ENCODE measurements around the gene CCN6.
"Not testable (repeated sequence)": the region's sequence is repeated elsewhere in the genome, so short reads cannot be mapped to it uniquely, and the experiment has no call there.

CCN6 gene

DNA sequence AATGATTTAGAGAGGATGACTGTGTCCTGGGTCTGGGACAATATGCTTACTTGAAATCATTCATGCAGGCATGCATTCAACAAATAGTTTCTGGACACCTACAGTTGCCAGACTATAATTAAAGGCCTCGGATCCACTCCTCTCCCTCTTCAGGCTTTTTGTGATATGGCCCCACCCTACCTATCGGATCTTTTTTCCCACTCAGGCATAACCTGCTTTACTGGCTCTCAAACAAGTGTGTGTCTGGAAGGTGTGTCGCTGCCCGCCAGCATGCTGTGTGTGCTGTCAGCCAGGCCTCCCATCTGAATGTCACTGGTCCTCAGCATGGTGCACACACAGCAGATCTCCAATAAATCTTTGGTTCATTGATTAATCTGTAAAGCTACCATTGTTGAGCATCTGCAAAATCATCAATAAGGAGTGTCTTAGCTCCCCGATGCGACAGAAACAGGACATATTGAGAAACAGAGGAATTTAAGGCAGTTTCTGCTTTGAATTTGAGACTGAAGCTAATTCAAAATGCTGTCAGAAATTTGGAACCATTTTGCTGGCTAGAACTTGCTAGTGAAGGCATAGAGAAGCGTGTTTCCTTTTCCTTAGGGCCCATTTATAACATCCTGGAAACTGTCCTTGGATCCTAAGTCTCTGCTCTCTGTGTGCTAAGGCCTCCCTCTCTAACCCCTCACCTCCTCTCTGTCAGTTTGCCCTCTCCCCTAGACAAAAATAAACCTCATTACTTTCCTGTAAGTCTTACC, 23.5 kb upstream of the CCN6 start:
- DNase-seq (ENCODE audit: low read depth) = no peak

DNA sequence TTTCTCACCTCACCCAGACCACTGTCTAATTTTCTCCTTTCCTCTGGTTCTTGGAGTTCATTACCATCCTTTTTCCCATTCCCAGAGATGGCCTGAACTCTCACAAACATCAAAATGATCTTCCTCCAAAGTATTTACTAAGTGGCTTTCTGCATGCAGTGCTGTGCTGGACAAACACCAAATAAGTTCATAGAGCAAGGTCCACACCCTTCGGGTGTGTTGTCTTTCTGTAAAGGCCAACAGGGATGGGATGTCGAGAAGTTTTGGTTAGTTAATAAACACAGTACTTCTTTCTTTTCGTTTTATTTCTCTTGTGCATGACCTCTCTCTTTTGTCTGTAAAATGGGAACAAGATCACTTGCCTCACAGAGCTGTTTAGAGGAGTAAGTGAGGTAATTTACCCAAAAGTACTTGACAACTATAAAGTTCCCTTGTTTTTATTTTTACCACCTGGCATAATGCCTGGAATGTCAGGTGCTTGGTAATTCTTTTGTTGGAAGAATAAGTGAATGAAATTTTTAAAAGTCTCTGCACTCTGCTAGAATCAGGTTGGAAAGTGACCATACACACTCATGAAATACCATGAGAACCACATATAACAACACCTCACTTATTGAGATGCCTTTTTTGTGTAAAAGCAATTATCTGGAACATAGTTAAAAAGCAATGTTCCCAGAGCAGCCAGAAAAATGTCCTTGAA, 22.8 kb upstream of the CCN6 start:
- DNase-seq (ENCODE audit: low read depth) = no peak

DNA sequence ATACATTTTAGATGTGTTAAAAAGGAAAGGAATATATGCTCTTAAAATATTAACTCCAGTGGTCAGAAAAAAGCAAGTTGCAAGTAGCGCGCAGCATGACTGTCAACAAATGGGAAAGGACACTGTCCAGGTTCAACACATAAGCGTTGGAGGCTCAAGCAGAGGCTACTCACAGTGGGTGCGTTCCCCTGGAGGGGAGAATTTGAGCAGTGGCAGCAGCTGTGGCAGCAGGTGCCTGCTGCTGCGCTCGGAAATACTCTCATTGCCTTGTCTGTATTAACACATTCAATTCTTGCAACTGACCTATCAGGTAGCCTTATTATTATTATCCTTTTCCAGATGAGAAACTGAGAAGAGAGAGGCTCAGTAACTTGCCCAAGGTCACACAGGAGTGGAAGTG, 21.9 kb upstream of the CCN6 start:
- DNase-seq (ENCODE audit: low read depth) = no peak

DNA sequence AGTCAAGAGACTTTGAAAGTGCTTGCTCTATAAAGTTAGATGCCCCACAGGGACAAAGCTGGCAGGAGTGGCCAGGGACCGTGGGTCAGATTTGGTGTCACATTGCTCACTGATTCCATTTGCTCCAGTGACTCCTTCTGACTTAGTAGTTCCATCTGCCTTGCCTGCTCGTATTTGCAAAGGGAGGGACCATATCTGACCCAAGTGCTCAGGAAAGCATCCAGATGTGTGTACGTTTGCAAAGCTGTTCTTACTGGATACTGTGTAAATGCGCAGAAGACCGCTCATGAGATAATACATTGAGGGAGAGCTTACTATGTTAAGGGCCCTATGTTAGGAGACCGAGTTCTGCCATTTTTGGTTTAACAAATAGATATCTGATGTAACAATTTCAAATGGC, 21.2 kb upstream of the CCN6 start:
- DNase-seq (ENCODE audit: low read depth) = no peak

DNA sequence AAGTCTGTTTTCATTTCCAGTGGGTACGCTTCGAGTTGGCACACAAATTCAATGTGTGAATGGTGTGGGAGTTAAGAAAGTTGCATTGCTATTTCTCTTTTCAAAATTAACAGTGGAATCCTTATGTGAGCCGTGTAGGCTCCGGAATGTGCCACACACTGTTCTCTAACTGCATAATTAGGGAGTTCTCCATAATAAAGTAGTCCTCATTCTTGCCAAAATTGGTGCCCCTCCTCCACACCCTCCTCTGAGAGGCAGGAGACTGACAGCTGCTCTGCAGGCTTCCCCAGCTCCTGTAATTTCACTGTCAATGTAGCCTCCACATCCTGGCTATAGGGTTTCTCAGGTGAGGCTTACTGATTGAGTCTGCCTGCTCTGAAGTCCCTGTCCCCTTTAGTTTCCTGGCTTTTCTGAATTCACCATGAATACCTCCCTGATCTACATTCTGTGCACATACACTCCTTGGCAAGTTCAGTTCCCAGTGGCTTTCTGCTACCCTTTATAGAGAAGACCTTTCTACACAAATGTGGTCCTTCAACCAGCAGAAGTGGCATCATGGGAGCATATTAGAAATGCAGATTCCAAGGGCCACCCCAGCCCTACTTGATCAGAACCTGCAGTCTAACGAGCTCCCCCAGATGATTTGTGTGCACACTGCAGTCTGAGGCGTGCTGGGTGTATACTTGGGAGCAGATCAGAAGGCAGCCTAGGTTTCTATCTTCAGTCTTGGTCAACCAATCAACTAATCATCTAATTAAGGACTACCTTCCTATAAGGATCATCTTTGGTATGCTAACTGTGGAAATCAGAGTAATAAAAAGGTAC, 19.9 kb upstream of the CCN6 start:
- no peak for DNase-seq (ENCODE audit: low read depth)

DNA sequence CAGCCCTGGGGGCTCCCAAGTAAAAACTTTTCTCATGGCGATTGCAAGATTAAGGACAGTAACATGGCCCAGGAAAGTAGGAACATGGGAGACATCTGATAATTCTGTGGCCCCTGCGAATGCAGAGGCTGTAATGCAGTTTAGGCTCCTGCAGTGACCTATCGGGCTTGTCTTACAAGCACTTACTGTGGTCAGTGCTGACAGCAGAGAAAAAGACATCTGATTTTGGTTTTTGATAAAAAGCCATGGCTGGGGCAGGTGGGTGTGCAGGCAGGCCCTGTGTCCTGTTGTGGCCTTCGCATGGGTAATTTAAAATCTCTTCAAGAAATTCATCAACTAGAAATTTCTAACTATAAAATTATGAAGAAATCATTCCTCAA, 19.3 kb upstream of the CCN6 start:
- no peak for DNase-seq (ENCODE audit: low read depth)

DNA sequence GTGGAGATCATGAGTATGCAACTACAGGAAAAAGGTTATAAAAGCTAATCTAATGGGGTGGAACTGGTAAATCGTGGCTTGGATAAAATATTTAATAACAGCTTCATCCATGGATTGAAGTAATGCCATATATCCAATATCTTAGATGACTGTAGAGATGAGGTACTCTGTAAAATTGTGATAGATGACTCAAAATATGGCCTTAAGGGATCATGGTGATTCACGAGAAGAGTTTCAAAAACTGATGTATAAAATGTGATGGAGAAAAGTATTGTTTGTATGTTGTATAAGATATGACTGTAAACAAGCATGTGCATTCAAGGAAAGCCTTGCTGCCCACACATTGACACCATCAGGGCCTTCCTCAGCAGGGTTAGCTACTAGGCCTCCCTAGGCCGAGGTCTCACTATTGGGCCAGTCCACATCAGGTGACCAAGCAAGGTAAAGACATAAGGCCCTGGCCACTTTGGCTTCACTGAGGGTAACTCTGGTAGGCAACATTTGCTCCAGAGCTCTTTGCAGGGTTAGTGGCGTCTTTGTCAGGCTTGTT, 17.7 kb upstream of the CCN6 start:
- no peak for DNase-seq (ENCODE audit: low read depth)

DNA sequence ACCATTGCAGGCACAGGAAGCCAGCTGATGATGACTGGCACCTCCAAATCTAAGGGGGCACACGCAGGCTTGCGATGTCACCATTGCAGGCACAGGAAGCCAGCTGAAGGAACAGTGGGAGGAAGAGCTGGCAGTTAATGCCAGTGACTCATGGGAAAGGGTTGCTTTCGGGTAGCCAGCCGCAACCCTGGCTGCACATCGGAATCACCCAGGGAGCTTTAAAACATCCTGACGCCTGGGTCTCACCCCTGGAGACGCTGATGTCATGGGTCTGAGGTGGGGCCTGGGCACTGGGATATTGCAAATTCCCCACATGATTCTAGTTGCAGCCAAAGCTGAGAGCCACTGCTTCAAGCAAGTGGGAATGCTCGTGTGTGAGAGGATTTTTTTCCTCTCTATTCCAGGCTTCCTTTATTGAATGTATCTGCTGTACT, 16.1 kb upstream of the CCN6 start:
- DNase-seq (ENCODE audit: low read depth) = peak; percentile 92

DNA sequence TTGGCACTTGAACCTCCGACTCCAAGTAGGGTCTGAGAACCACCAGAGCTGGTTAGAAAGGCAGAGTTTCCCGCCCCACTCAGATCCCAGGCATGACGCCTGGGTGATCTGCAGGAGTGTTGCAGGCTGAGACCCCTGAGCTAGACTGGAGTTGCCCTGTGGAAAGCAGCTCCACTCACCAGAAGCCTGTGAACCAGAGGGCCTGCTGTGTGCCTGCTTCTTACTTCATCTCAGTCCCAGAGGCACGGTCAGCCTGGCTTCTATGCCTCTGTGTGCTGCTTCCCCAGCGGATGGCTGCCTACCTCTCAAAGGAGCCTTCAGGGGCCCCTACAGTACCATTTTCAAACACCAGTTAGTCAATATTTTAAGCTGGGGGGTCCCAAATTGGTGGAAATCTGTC, 15.6 kb upstream of the CCN6 start:
- DNase-seq (ENCODE audit: low read depth) = no peak

DNA sequence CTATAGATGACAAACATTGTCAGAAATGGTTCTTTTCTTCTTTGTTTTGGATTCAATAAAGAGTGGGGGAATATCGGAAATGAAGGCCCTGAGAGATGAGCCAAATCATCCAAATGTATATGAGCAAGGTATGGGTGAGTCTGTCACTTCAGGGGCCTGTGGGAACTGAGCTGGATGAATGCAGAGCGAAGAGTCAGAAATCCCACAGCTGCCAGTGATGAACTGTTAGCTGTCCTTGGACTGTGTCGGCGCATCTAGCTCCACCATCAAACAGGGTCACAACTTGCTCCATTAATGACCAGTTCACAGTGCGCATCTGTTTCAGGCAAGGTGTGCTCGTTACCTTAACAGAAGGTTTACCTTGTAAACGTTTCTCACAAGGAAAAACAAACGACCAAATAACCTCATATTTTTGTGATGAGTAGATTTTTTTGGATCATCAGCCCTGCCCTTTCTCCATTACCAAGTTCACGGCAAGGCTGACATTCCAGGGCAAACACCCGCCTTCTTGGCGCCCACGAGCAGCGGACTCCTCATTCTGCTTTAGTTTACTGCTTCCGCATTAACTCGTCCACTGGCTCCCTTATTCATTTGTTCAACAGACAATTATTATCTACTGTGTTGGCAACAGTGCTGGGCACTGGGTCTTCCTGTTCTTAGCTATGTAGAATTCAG, 15.0 kb upstream of the CCN6 start:
- DNase-seq (ENCODE audit: low read depth) = no peak

DNA sequence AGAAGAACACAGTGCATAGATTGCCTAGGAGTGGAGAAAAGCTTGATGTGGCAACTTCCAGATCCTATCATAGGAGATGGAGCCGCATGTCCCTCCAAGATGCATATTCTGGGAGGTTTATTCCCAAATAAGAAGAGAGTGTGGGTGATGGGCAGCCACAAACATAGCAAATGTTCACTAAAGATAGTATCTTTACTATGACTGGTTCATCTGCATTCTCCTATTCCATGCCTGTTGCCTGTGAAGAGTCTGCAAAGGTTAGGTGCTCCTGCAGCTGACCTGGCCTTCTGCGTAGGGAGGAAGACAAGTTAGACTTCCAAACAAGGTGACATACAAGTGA, 14.5 kb upstream of the CCN6 start:
- no peak for DNase-seq (ENCODE audit: low read depth)

DNA sequence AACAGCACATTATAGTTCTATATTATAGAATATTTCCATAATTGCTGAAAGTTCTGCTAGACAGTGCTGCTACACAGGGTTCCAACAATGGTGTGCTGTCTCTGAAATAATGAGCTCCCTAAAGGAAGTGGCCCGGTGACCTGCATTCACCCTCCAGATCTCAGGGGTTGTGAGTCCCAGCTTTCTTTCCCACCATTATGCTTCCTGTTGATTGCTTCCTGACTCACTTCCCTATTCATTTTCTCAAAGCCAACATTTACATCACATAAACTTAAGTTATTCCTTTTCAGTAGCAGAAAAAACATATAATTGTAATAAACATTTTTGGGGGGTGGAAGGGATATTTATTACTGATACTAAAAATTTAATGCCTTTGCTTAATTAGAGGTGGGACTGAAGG, 12.9 kb upstream of the CCN6 start:
- DNase-seq (ENCODE audit: low read depth) = no peak

DNA sequence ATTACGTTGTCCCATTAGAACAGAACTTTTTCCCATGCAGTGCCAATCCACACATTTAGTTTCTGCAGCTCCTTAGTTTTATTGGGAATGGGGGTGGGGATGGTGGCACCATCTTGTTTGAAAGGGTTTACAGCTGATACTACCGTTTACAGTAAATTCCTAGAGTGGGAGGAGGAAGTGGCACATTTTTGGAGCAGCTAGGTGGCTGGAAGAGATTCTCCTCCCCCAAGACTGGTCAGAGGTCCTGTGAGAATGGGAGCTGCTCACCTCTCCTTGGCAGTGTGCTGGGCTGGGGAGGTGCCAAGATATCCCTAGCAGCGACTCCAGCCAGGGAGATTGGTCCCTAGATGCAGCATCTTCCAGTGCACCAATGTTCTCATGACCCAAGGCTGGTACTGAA, 12.4 kb upstream of the CCN6 start:
- no peak for DNase-seq (ENCODE audit: low read depth)

DNA sequence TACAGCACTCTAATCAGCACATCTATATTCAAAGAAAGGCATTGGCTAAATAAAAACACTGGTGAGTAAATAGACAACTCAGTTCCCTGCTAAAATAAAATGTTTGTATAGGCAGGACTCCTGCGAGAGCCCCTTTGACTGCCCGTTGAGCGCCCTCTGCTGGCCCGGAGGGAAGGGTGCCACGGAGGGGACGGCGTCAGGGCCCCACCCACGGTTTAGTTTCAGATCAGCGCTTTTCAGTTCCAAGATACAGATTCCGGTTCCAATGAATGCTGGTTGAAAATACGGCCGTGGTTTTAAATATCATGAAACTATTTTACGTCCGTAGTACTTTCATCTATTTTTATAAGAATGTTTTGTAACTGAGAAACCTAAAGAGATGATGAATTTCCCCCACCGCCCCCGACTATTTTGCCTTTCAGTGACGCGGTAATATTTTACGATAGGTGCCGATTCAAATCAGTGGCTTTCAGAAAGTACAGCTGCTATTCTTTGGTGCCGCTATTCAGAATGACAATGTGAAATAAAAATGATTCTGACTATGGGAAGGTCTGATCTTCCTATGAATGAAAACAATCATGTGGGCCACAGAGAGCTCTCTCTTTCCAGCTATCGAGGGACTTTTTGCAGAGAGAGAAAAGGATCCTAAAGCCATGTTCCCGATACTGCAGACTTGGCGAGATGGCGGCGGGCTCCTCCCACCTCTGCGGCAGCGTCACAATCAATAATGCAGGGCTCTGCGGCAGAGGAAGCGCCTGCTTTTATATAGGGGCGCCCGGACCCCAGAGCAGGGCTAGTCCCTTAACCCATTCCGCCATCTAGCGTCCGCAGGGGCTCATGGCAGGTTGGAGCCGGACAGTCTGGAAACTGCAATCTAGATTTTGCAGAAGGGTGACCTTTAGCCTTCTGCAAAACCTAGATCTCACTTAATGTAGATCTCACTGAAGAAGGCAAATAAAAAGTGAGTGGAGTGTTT, 10.6 kb upstream of the CCN6 start:
- DNase-seq (ENCODE audit: low read depth) = peak; percentile 84

DNA sequence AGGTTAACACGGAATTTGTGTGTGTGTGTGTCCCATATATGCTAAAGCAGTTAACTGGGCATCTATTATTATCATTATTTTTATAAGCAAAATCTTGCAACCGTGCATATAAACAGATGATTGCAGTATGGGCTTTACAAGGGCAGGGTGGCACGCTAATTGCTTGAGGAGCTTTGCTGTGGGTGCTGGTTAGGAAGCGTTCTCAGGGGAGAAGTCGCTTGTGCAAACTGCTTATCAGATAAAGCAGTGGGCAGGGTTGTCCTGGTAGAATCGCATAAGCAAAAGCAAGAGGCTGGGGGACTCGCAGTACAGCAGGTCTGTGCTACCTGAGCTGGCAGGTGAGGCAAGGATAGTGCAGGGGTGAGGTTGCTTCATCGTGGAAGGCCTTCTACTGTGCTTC, 9.7 kb upstream of the CCN6 start:
- no peak for DNase-seq (ENCODE audit: low read depth)

DNA sequence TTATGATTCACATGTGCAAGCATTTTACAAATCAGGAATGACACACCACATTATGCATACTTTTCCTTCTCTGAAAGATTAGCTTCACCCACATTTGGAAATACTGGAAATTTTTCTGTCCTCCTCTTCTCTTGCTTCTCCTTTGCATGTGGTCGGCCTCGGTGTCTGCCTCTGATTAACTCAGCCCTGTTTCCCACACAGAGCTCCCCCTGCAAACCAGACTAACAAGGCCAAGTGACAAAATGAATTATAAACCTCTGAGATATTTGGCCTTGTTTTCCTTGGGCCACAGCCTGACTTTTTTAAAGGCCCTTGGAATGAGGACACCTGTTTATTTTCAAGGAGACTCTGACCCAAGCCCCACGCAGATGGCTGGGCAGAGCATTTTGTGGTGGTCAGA, 9.0 kb upstream of the CCN6 start:
- peak; percentile 68 for DNase-seq (ENCODE audit: low read depth)

DNA sequence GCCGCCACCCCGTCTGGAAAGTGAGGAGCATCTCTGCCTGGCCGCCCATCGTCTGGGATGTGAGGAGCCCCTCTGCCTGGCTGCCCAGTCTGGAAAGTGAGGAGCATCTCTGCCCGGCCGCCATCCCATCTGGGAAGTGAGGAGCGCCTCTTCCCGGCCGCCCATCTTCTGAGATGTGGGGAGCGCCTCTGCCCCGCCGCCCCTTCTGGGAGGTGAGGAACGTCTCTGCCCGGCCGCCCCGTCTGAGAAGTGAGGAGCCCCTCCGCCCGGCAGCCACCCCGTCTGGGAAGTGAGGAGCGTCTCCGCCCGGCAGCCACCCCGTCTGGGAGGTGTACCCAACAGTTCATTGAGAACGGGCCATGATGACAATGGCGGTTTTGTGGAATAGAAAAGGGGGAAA, 6.4 kb upstream of the CCN6 start:
- not testable (repeated sequence) for DNase-seq (ENCODE audit: low read depth)

DNA sequence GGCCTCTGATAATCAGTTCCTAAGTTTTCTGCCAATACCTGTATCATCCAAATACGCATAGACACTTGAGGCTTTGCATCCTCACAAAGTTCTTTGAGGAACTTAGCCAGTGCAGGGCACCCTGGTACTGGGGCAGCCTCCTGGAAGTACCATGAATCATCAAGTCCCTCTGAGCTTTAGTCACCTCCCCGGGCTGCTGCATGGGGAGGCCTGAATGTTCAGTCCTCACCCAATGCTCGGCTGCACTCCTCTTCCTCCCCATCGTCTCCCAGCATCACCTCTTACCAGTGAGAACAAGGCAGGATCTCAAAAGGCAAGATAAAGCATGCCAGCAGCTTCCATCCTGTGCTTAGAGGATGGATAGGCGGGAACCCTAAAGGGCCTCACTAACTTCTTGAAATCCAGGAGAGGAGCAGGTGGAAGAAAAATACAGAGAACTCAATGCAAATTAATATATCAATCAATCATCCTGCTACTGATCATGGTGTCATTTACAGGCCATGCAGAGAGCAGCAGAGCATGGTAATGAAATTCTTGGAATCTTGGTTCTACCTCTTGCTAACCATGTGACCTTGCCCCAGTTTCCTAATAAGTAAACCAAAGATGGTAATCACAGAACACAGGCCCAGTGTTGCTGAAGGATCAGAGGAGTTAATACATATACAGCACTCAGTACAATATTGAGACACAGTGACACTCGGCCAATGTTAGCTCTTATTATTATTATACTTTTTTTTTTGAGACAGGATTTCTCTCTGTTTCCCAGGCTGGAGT, 4.7 kb upstream of the CCN6 start:
- DNase-seq (ENCODE audit: low read depth) = no peak

DNA sequence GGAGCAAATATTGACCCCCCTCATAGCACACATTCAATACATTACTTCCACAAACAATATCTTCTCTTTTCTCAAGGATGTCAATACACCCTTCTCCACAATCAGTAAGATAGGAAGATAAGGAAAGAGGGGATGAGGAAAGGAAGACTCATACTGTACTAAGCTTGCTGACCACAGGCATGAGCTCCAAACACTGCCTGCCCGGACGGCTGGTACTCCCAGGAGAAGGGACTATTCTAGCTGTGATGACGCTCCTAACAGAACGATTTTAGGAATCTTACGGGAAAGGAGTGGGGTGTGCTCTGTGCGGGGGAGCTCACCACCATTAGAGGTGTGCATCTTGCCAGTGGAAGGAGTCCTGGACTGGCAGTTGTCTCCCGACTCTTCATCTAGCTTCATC, 3.9 kb upstream of the CCN6 start:
- DNase-seq (ENCODE audit: low read depth) = no peak

DNA sequence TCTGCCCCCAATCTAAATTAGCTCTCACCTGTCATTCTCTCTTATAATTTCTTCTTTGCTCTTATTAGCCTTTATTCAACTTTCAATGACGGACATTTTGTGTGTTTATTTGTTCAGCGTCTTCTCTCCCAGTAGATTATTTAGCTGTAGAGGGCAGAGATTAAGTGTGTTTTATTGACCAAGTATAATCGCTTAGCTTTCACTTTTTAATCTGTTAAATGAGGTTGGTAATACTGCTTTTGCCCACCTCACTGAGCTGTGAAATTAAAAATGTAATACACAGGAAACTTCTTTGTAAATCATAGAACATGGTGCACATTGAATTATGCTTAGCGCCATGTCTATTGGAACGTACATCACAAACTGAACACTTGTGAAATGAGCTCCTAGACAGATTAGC, 3.5 kb upstream of the CCN6 start:
- no peak for DNase-seq (ENCODE audit: low read depth)
